CD4-positive, alpha-beta T cell (primary cell): Measurements from ENCODE around the gene LRP2. TPM values are rescaled to one million over a fixed set of nuclear protein-coding genes. Genes with fewer than 3 reads are reported as not detected.

Experiments used
- ATAC-seq: fragments of 200-7000 bp; cut with Tn5 transposase; one replicate; pipeline ENCODE4 v1.10.0; 2022; ENCODE audit warnings: mild to moderate bottlenecking; ENCODE audit not compliant: poor library complexity
- CTCF ChIA-PET: fragments of 350-600 bp; sonication (Branson Sonifier 250); formaldehyde crosslinking; loops from one replicate; lab custom pipeline; 2021; ENCODE audit warnings: antibody characterized with exemption, inconsistent platforms; lab: Charles Lee
- POLR2A ChIA-PET: fragments of 350-600 bp; sonication (Branson Sonifier 250); formaldehyde crosslinking; loops from one replicate; lab custom pipeline; 2021; ENCODE audit warnings: antibody characterized with exemption, inconsistent platforms; lab: Charles Lee
- DNase-seq, 14 experiments: peaks; one replicate each; pipeline ENCODE4 v3.0.0-alpha.2; 2013 to 2020; ENCODE audit warnings: mixed read lengths in 2 of 14
- H3K27ac ChIP-seq, 2 donors: one replicate each; pipeline versions ENCODE4 v1.5.1 to v1.7.0; 2013; ENCODE audit warnings: low read length in 2 of 2, low read depth in 1 of 2, mild to moderate bottlenecking in 1 of 2
- H3K27me3 ChIP-seq, 2 experiments: 1 replicate in 1 of 2; 2 replicates in 1 of 2; pipeline versions ENCODE4 v1.6.1 to v1.7.0; 2013; ENCODE audit warnings: low read length in 2 of 2, control low read depth in 1 of 2, mild to moderate bottlenecking in 1 of 2, moderate library complexity in 1 of 2; ENCODE audit not compliant: insufficient read depth in 2 of 2, control insufficient read depth in 1 of 2
- H3K36me3 ChIP-seq: one replicate; pipeline ENCODE4 v1.6.1; 2013; ENCODE audit warnings: low read length, control low read depth; ENCODE audit not compliant: insufficient read depth
- H3K4me1 ChIP-seq: one replicate; pipeline ENCODE4 v1.6.1; 2013; ENCODE audit warnings: low read length, control low read depth; ENCODE audit not compliant: insufficient read depth
- H3K4me3 ChIP-seq: one replicate; pipeline ENCODE4 v1.5.1; 2013; ENCODE audit warnings: mild to moderate bottlenecking, low read length, moderate library complexity
- H3K9me3 ChIP-seq, 2 experiments: 1 replicate in 1 of 2; 2 replicates in 1 of 2; pipeline versions ENCODE4 v1.6.1 to v1.7.0; 2013; ENCODE audit warnings: low read length in 2 of 2, mild to moderate bottlenecking in 2 of 2, control low read depth in 1 of 2, moderate library complexity in 1 of 2; ENCODE audit not compliant: control insufficient read depth in 1 of 2, insufficient read depth in 1 of 2
- H3K27ac Mint-ChIP-seq: one replicate; pipeline ENCODE4 v1.8.0; 2020; ENCODE audit warnings: mixed read lengths
- H3K27me3 Mint-ChIP-seq: one replicate; pipeline ENCODE4 v1.8.0; 2021; ENCODE audit warnings: mixed read lengths
- H3K36me3 Mint-ChIP-seq: one replicate; pipeline ENCODE4 v1.8.0; 2021; ENCODE audit warnings: low read depth, mixed read lengths
- H3K4me1 Mint-ChIP-seq: one replicate; pipeline ENCODE4 v1.8.0; 2021; ENCODE audit warnings: low read depth, mixed read lengths
- H3K4me3 Mint-ChIP-seq: one replicate; pipeline ENCODE4 v1.8.0; 2020; ENCODE audit warnings: mild to moderate bottlenecking, mixed read lengths
- H3K9me3 Mint-ChIP-seq: one replicate; pipeline ENCODE4 v1.8.0; 2020; ENCODE audit warnings: mixed read lengths
- CTCF ChIP-seq: fragments of 200-600 bp; IDR thresholded peaks from one replicate; pipeline ENCODE4 v1.8.0; 2022; ENCODE audit warnings: antibody characterized with exemption, mild to moderate bottlenecking
- intact Hi-C, 2 experiments: fragments of 100-400 bp; cut with DNase I in 1 of 2; cut with micrococcal nuclease in 1 of 2; formaldehyde crosslinking; loops; one replicate each; pipeline versions ENCODE4 v1.15.1 to v1.9.0; 2023 to 2025; cut with DNase I, micrococcal nuclease
- total RNA-seq, 174 experiments: library from RNA in 2 of 174; stranded (reverse) in 2 of 174; gene quantifications; one replicate each; pipeline ENCODE4 v1.2.3 and lab custom pipeline; 2021 to 2026

Gene LRP2
- total RNA-seq, 2 experiments from 2014 or later, result 0.03 TPM; not detected in 1

- no peak overlapping the region for H3K4me3 Mint-ChIP-seq
- no peak for TF ChIP-seq CTCF
- H3K36me3 Mint-ChIP-seq, result no peaks in the 10 kb centered on the region
- no peaks in the 10 kb centered on the region for H3K4me1 Mint-ChIP-seq
- Histone ChIP-seq H3K36me3 (no peaks in the 10 kb centered on the region), H3K27ac (no peak overlapping the region), H3K4me1 (no peaks in the 10 kb centered on the region), H3K4me3 (no peak overlapping the region), H3K9me3 (no peaks in the 10 kb centered on the region), H3K27me3 (peaks cover 0 to 5% of the 10 kb centered on the region in 2 experiments)
- no peak overlapping the region for H3K27ac Mint-ChIP-seq
- no peaks in the 10 kb centered on the region for H3K9me3 Mint-ChIP-seq
- H3K27me3 Mint-ChIP-seq, result peaks cover 10% of the 10 kb centered on the region
- DNase-seq (no peak), ATAC-seq (no peak)
- ChIA-PET POLR2A (no interaction called here), CTCF (no interaction called here)
- intact Hi-C loops, result no loop called here
Observed at GRCh38 chr2:169260846-169261642, 101.3 kb downstream of the LRP2 start.

GRCh38 chr2:169260246-169260645 lies 102.1 kb downstream of the LRP2 start:
- POLR2A ChIA-PET, result no interaction called here
- H3K9me3 Mint-ChIP-seq, result no peaks in the 10 kb centered on the region

GRCh38 chr2:169259402-169259801 lies 102.9 kb downstream of the LRP2 start:
- Histone ChIP-seq H3K27me3 (peaks cover 0 to 5% of the 10 kb centered on the region in 2 experiments), H3K27ac (no peak overlapping the region), H3K4me1 (no peaks in the 10 kb centered on the region), H3K36me3 (no peaks in the 10 kb centered on the region), H3K9me3 (no peaks in the 10 kb centered on the region), H3K4me3 (no peak overlapping the region)
- ChIA-PET POLR2A (no interaction called here), CTCF (no interaction called here)
- Mint-ChIP-seq H3K4me3 (no peak overlapping the region), H3K4me1 (no peaks in the 10 kb centered on the region), H3K27ac (no peak overlapping the region), H3K27me3 (peaks cover 10% of the 10 kb centered on the region), H3K9me3 (no peaks in the 10 kb centered on the region), H3K36me3 (no peaks in the 10 kb centered on the region)
- intact Hi-C loops, result no loop called here
- no peak for TF ChIP-seq CTCF
- no peak for DNase-seq
- ATAC-seq, result no peak

More at GRCh38 chr2:169260246-169260645, 102.1 kb downstream of the LRP2 start:
- Mint-ChIP-seq H3K36me3 (no peaks in the 10 kb centered on the region), H3K4me1 (no peaks in the 10 kb centered on the region), H3K27ac (no peak overlapping the region), H3K4me3 (no peak overlapping the region), H3K27me3 (peaks cover 10% of the 10 kb centered on the region)
- no peaks in the 10 kb centered on the region for H3K9me3 ChIP-seq
- no peak overlapping the region for H3K4me3 ChIP-seq
- no peak for TF ChIP-seq CTCF
- H3K36me3 ChIP-seq, result no peaks in the 10 kb centered on the region
- H3K4me1 ChIP-seq, result no peaks in the 10 kb centered on the region
- ATAC-seq, result no peak
- no peak overlapping the region for H3K27ac ChIP-seq
- CTCF ChIA-PET, result no interaction called here
- DNase-seq, result no peak
- peaks cover 0 to 5% of the 10 kb centered on the region in 2 experiments for H3K27me3 ChIP-seq
- intact Hi-C loops, result no loop called here
